SK-N-SH (cell line): ENCODE measurements around the gene TIMM17B. TPM values are rescaled to one million over a fixed set of nuclear protein-coding genes. Genes with fewer than 3 reads are reported as not detected.

Experiments used
- CTCF ChIA-PET: fragments of 300-600, 350-600 bp; formaldehyde crosslinking; extraction: SDS; loops from one replicate; lab custom pipeline; 2021; lab: Yijun Ruan, JAX
- POLR2A ChIA-PET: fragments of 350-600 bp; sonication (Branson Sonifier 250); formaldehyde crosslinking; extraction: SDS; loops from one replicate; lab custom pipeline; 2020; ENCODE audit warnings: antibody characterized with exemption, inconsistent platforms; lab: Yijun Ruan, JAX
- DNase-seq: peaks from one replicate; pipeline ENCODE4 v3.0.0; 2012
- H2AFZ ChIP-seq: fragments of 200-600 bp; sonication (generic); 2 replicates; pipeline ENCODE4 v1.8.1; 2016; ENCODE audit warnings: antibody characterized with exemption, mild to moderate bottlenecking, low read depth
- H3F3A ChIP-seq: fragments of 200-600 bp; sonication (generic); replicated peaks from 2 replicates; pipeline ENCODE3; 2016; ENCODE audit warnings: antibody characterized with exemption, mild to moderate bottlenecking; ENCODE audit not compliant: insufficient read depth
- H3K27ac ChIP-seq, 2 experiments: fragments of 200-500 bp in 1 of 2; fragments of 200-600 bp in 1 of 2; sonication (Bioruptor generic) in 1 of 2; sonication (generic), shearing (Covaris generic) in 1 of 2; 2 replicates each; pipeline versions ENCODE4 v1.5.1 to v1.6.1; 2014 to 2016; ENCODE audit warnings: low read depth in 2 of 2, inconsistent platforms in 1 of 2, low read length in 1 of 2, mild to moderate bottlenecking in 1 of 2, mixed read lengths in 1 of 2
- H3K27me3 ChIP-seq: fragments of 200-600 bp; sonication (generic), shearing (Covaris generic); 2 replicates; pipeline ENCODE4 v1.6.1; 2016; ENCODE audit warnings: mixed run types; ENCODE audit not compliant: insufficient read depth
- H3K36me3 ChIP-seq, 2 experiments: fragments of 200-500 bp in 1 of 2; fragments of 200-600 bp in 1 of 2; sonication (Bioruptor generic) in 1 of 2; sonication (generic) in 1 of 2; replicated peaks in 1 of 2; 2 replicates each; pipeline versions ENCODE3 to v1.5.1; 2014 to 2016; ENCODE audit warnings: low read length in 1 of 2, mild to moderate bottlenecking in 1 of 2; ENCODE audit not compliant: insufficient read depth in 2 of 2, control insufficient read depth in 1 of 2
- H3K4me1 ChIP-seq, 2 experiments: fragments of 200-500 bp in 1 of 2; fragments of 200-600 bp in 1 of 2; sonication (Bioruptor generic) in 1 of 2; sonication (generic), shearing (Covaris generic) in 1 of 2; 2 replicates each; pipeline versions ENCODE4 v1.5.1 to v1.6.1; 2014 to 2016; ENCODE audit warnings: low read depth in 1 of 2, low read length in 1 of 2, mixed run types in 1 of 2; ENCODE audit not compliant: insufficient read depth in 2 of 2, control insufficient read depth in 1 of 2
- H3K4me2 ChIP-seq: fragments of 200-600 bp; sonication (generic), shearing (Covaris generic); 2 replicates; pipeline ENCODE4 v1.6.1; 2017; ENCODE audit warnings: mixed run types
- H3K4me3 ChIP-seq, 2 experiments: fragments of 200-500 bp in 1 of 2; fragments of 200-600 bp in 1 of 2; sonication (Bioruptor generic) in 1 of 2; sonication (generic), shearing (Covaris generic) in 1 of 2; 2 replicates each; pipeline versions ENCODE4 v1.5.1 to v1.8.1; 2014 to 2016; ENCODE audit warnings: low read depth in 2 of 2, inconsistent platforms in 1 of 2, low read length in 1 of 2, mild to moderate bottlenecking in 1 of 2, mixed read lengths in 1 of 2, moderate library complexity in 1 of 2
- H3K79me2 ChIP-seq: fragments of 200-600 bp; sonication (generic); 2 replicates; pipeline ENCODE4 v1.8.1; 2017; ENCODE audit warnings: mild to moderate bottlenecking; ENCODE audit not compliant: insufficient read depth
- H3K9ac ChIP-seq: fragments of 200-600 bp; sonication (generic); 2 replicates; pipeline ENCODE4 v1.6.1; 2017; ENCODE audit warnings: mixed run types
- H3K9me2 ChIP-seq: fragments of 200-600 bp; sonication (generic); 2 replicates; pipeline ENCODE4 v1.6.1; 2017; ENCODE audit warnings: mixed run types
- H3K9me3 ChIP-seq: fragments of 200-600 bp; sonication (generic); 2 replicates; pipeline ENCODE4 v1.6.1; 2017; ENCODE audit warnings: mixed run types, mild to moderate bottlenecking, moderate library complexity
- H4K20me1 ChIP-seq: fragments of 200-600 bp; sonication (generic); 2 replicates; pipeline ENCODE4 v1.6.1; 2017; ENCODE audit warnings: mild to moderate bottlenecking, mixed run types; ENCODE audit not compliant: insufficient read depth
- FOSL2 ChIP-seq: IDR thresholded peaks from 2 replicates; pipeline ENCODE4 v1.4.0; 2012; ENCODE audit warnings: low read depth, mild to moderate bottlenecking, moderate library complexity, borderline replicate concordance
- GABPA ChIP-seq: IDR thresholded peaks from 2 replicates; pipeline ENCODE4 v1.4.0; 2012; ENCODE audit warnings: low read depth, mild to moderate bottlenecking
- GATA2 ChIP-seq: sonication (generic); formaldehyde crosslinking; IDR thresholded peaks from 2 replicates; pipeline ENCODE4 v1.5.0; 2020; ENCODE audit warnings: mild to moderate bottlenecking, missing genetic modification reagents
- MXI1 ChIP-seq: IDR thresholded peaks from 2 replicates; pipeline ENCODE4 v1.6.1; 2012; ENCODE audit warnings: mild to moderate bottlenecking, low read depth, low read length, improper control_type of control experiment
- NRF1 ChIP-seq: IDR thresholded peaks from 2 replicates; pipeline ENCODE4 v1.6.1; 2012; ENCODE audit warnings: low read depth, mild to moderate bottlenecking, low read length
- POLR2AphosphoS5 ChIP-seq: IDR thresholded peaks from 2 replicates; pipeline ENCODE4 v1.6.1; 2012; ENCODE audit warnings: low read depth, low read length
- RAD21 ChIP-seq: IDR thresholded peaks from 2 replicates; pipeline ENCODE4 v1.6.1; 2012; ENCODE audit warnings: mild to moderate bottlenecking, low read length
- RCOR1 ChIP-seq: fragments of 150-350 bp; IDR thresholded peaks from 2 replicates; pipeline ENCODE4 v1.6.1; 2017; ENCODE audit warnings: antibody characterized with exemption, low read length
- RXRA ChIP-seq: IDR thresholded peaks from 2 replicates; pipeline ENCODE4 v1.4.0; 2012; ENCODE audit warnings: low read depth, mild to moderate bottlenecking, borderline replicate concordance
- SIN3A ChIP-seq: IDR thresholded peaks from 2 replicates; pipeline ENCODE4 v1.6.1; 2012; ENCODE audit warnings: low read depth, mild to moderate bottlenecking, low read length, moderate library complexity, borderline replicate concordance
- SMC3 ChIP-seq: IDR thresholded peaks from 2 replicates; pipeline ENCODE4 v1.6.1; 2012; ENCODE audit warnings: low read depth, low read length, improper control_type of control experiment
- TAF1 ChIP-seq: IDR thresholded peaks from 2 replicates; pipeline ENCODE4 v1.6.1; 2012; ENCODE audit warnings: low read depth, mild to moderate bottlenecking, low read length, moderate library complexity, borderline replicate concordance
- YY1 ChIP-seq: IDR thresholded peaks from 2 replicates; pipeline ENCODE4 v1.4.0; 2012; ENCODE audit warnings: low read depth, mild to moderate bottlenecking
- WGBS: methylation state at CpG from one replicate; pipeline ENCODE4 v1.1.6; 2017; ENCODE audit warnings: low lambda C conversion rate; 5-methylcytosine and 5-hydroxymethylcytosine counted together
- polyA plus RNA-seq, 3 experiments: library from polyadenylated mRNA; depleted of rRNA; stranded (reverse); fragments of >200 nt; gene quantifications; 2 replicates each; pipeline ENCODE4 v1.2.3, GENCODE V29; 2012
- TF ChIP-seq, protein P1 (sequence below): IDR thresholded peaks from 2 replicates; pipeline ENCODE4; 2012
- TF ChIP-seq, protein P2 (sequence below): IDR thresholded peaks from 2 replicates; pipeline ENCODE4 v1.6.1; 2012; ENCODE audit warnings: mild to moderate bottlenecking, low read depth, low read length, moderate library complexity
- TF ChIP-seq, protein P3 (sequence below): fragments of 150-350 bp; IDR thresholded peaks from 2 replicates; pipeline ENCODE4 v1.6.1; 2017; ENCODE audit warnings: antibody characterized with exemption, low read length, low read depth, borderline replicate concordance
- TF ChIP-seq, protein P4 (sequence below): fragments of 200-600 bp; sonication (generic); IDR thresholded peaks from 2 replicates; pipeline ENCODE4 v1.6.1; 2017; ENCODE audit warnings: antibody characterized with exemption, mild to moderate bottlenecking, moderate library complexity
- TF ChIP-seq, protein P5 (sequence below): IDR thresholded peaks from 2 replicates; pipeline ENCODE4 v1.4.0; 2012; ENCODE audit warnings: low read depth, borderline replicate concordance
- TF ChIP-seq, protein P6 (sequence below): fragments of 150-350 bp; IDR thresholded peaks from 2 replicates; pipeline ENCODE4 v1.6.1; 2016; ENCODE audit warnings: mild to moderate bottlenecking, low read depth, low read length
- TF ChIP-seq, protein P7 (sequence below): IDR thresholded peaks from 2 replicates; pipeline ENCODE4 v1.4.0; 2012; ENCODE audit warnings: low read depth

TIMM17B gene
- polyA plus RNA-seq, 1 of the 3 experiments (the other 2 are of a cell fraction), result 87.0 TPM

DNA sequence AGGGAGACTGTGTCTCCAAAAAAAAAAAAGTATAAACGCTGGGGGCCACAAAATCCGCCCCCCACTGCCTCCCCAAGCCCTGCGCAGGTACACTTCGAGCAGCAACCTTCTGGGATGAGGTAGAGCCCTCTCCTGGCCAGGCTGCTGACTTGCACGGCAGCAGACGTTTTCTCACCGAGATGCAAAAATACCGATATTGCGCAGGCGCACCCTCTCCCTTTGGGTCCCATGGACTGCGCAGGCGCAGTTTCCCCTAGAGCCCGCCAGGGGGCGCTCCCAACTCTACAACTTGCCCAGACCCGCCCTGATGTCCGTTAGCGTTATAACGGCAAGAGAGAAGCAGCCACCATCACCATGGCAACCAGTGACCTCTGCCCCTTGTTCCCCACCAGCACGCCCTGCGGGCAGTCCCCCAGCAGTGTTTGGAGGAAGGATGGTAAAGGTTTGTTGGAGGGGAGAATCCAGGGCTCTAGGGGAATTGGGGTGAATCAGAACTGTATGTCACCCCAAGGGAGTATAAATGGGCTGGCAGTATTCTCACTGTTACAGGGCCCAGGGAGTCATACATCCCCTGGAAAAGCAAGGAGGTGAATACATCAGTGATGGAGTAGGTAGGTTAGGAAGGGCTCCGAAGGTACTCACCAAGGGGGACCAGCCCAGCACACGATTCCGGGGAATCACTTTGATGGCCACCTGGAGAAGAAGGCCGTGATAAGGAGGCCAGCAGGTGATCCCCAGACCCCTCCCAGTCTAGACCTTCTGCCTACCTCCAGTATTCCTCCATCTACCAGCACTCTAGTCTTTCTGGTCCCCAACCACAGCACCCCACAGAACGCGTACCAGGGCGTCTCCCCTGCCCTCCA is 19.8 kb upstream of the TIMM17B start:
- Histone ChIP-seq H3K9me2 (no peaks in the 10 kb centered on the region), H3K9me3 (no peaks in the 10 kb centered on the region), H3K4me2 (peak overlapping the region; percentile 95), H3K27me3 (no peaks in the 10 kb centered on the region), H3K27ac (peak overlapping the region; percentile 39 to 40; a peak in 2 of 4 replicates), H2AFZ (no peak overlapping the region; the same call in 1 of the 2 replicates), H3K79me2 (peaks cover 3% of the 10 kb centered on the region; the same call in 1 of the 2 replicates), H3K9ac (no peak overlapping the region), H4K20me1 (0 out of 2 replicates have a peak, but pooled peaks cover 9% of the 10 kb centered on the region), H3K36me3 (peaks cover 0 to 26% of the 10 kb centered on the region in 2 experiments), H3K4me3 (peak overlapping the region; percentile 48 to 61), H3K4me1 (peaks cover 5 to 26% of the 10 kb centered on the region in 2 experiments; a peak in 2 of 4 replicates), H3F3A (peaks cover 16% of the 10 kb centered on the region)
- CTCF ChIA-PET, result interaction anchor here (0.6 to 3.2 kb wide), 9 partner anchors 10 to 266 kb away, joined by 3 to 12 read pairs (median 4); partner anchors contain the start of genes PQBP1 and TIMM17B
- DNase-seq, result peak; percentile 94
- POLR2A ChIA-PET, result no interaction called here
- WGBS, result 47% methylated on average over 14 of the region's 27 CpGs
- no peak for TF ChIP-seq YY1
- TF ChIP-seq POLR2AphosphoS5, result no peak
- TF ChIP-seq, protein P1, sequence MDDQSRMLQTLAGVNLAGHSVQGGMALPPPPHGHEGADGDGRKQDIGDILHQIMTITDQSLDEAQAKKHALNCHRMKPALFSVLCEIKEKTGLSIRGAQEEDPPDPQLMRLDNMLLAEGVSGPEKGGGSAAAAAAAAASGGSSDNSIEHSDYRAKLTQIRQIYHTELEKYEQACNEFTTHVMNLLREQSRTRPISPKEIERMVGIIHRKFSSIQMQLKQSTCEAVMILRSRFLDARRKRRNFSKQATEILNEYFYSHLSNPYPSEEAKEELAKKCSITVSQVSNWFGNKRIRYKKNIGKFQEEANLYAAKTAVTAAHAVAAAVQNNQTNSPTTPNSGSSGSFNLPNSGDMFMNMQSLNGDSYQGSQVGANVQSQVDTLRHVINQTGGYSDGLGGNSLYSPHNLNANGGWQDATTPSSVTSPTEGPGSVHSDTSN, result no peak
- no peak for TF ChIP-seq GABPA
- TF ChIP-seq RAD21, result peak; percentile 68
- no peak for TF ChIP-seq TAF1
- TF ChIP-seq FOSL2, result no peak
- TF ChIP-seq, protein P2, sequence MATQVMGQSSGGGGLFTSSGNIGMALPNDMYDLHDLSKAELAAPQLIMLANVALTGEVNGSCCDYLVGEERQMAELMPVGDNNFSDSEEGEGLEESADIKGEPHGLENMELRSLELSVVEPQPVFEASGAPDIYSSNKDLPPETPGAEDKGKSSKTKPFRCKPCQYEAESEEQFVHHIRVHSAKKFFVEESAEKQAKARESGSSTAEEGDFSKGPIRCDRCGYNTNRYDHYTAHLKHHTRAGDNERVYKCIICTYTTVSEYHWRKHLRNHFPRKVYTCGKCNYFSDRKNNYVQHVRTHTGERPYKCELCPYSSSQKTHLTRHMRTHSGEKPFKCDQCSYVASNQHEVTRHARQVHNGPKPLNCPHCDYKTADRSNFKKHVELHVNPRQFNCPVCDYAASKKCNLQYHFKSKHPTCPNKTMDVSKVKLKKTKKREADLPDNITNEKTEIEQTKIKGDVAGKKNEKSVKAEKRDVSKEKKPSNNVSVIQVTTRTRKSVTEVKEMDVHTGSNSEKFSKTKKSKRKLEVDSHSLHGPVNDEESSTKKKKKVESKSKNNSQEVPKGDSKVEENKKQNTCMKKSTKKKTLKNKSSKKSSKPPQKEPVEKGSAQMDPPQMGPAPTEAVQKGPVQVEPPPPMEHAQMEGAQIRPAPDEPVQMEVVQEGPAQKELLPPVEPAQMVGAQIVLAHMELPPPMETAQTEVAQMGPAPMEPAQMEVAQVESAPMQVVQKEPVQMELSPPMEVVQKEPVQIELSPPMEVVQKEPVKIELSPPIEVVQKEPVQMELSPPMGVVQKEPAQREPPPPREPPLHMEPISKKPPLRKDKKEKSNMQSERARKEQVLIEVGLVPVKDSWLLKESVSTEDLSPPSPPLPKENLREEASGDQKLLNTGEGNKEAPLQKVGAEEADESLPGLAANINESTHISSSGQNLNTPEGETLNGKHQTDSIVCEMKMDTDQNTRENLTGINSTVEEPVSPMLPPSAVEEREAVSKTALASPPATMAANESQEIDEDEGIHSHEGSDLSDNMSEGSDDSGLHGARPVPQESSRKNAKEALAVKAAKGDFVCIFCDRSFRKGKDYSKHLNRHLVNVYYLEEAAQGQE, result no peak
- TF ChIP-seq, protein P3, sequence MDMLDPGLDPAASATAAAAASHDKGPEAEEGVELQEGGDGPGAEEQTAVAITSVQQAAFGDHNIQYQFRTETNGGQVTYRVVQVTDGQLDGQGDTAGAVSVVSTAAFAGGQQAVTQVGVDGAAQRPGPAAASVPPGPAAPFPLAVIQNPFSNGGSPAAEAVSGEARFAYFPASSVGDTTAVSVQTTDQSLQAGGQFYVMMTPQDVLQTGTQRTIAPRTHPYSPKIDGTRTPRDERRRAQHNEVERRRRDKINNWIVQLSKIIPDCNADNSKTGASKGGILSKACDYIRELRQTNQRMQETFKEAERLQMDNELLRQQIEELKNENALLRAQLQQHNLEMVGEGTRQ, result no peak
- TF ChIP-seq, protein P4, sequence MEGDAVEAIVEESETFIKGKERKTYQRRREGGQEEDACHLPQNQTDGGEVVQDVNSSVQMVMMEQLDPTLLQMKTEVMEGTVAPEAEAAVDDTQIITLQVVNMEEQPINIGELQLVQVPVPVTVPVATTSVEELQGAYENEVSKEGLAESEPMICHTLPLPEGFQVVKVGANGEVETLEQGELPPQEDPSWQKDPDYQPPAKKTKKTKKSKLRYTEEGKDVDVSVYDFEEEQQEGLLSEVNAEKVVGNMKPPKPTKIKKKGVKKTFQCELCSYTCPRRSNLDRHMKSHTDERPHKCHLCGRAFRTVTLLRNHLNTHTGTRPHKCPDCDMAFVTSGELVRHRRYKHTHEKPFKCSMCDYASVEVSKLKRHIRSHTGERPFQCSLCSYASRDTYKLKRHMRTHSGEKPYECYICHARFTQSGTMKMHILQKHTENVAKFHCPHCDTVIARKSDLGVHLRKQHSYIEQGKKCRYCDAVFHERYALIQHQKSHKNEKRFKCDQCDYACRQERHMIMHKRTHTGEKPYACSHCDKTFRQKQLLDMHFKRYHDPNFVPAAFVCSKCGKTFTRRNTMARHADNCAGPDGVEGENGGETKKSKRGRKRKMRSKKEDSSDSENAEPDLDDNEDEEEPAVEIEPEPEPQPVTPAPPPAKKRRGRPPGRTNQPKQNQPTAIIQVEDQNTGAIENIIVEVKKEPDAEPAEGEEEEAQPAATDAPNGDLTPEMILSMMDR, result peak; percentile 99
- peak; percentile 53; the same call in 1 of the 2 replicates for TF ChIP-seq MXI1
- TF ChIP-seq RXRA, result no peak
- TF ChIP-seq GATA2 (CRISPR knock-in tag), result no peak
- TF ChIP-seq SIN3A, result no peak
- peak; percentile 75 for TF ChIP-seq SMC3
- TF ChIP-seq, protein P5, sequence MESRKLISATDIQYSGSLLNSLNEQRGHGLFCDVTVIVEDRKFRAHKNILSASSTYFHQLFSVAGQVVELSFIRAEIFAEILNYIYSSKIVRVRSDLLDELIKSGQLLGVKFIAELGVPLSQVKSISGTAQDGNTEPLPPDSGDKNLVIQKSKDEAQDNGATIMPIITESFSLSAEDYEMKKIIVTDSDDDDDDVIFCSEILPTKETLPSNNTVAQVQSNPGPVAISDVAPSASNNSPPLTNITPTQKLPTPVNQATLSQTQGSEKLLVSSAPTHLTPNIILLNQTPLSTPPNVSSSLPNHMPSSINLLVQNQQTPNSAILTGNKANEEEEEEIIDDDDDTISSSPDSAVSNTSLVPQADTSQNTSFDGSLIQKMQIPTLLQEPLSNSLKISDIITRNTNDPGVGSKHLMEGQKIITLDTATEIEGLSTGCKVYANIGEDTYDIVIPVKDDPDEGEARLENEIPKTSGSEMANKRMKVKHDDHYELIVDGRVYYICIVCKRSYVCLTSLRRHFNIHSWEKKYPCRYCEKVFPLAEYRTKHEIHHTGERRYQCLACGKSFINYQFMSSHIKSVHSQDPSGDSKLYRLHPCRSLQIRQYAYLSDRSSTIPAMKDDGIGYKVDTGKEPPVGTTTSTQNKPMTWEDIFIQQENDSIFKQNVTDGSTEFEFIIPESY, result no peak
- no peak; the same call in 1 of the 2 replicates for TF ChIP-seq RCOR1
- peak; percentile 90 for TF ChIP-seq NRF1
- TF ChIP-seq, protein P6, sequence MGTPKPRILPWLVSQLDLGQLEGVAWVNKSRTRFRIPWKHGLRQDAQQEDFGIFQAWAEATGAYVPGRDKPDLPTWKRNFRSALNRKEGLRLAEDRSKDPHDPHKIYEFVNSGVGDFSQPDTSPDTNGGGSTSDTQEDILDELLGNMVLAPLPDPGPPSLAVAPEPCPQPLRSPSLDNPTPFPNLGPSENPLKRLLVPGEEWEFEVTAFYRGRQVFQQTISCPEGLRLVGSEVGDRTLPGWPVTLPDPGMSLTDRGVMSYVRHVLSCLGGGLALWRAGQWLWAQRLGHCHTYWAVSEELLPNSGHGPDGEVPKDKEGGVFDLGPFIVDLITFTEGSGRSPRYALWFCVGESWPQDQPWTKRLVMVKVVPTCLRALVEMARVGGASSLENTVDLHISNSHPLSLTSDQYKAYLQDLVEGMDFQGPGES, result no peak
- TF ChIP-seq, protein P7, sequence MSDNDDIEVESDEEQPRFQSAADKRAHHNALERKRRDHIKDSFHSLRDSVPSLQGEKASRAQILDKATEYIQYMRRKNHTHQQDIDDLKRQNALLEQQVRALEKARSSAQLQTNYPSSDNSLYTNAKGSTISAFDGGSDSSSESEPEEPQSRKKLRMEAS, result no peak
